Measurements from ENCODE around the gene PPP1R12A.
"Not testable (repeated sequence)": the region's sequence is repeated elsewhere in the genome, so short reads cannot be mapped to it uniquely, and the experiment has no call there.

PPP1R12A gene

DNA sequence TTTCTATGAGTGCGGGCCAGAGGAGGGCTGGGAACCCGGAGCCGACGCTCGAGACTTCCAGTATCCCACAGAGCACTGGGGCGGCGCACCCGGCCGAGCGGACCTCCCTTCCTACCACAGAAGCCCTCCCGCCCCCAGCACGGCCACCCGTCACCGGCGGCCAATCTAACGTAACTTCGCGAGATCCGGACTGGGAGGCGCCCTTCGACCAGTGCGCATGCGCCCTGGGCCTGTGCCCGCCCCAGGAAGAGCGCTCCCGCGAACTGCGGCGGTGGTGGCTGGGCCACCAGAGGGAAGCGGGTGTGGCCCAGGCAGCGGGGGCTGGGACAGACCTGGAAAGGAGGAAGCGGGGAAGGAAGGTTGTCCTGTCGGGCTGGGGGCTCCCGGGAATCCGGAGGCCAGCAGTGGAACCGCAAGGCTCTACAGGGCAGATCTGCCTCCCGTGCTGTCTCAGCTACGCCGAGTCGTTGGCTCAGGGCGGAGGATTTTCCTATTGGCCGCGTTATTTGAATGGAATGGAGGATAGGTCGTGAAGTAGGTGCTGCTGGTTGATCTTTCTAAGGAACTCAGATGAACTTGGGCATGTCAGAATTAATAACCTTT, at the start of gene PPP1R12A:
PPP1R12A (minus strand) TSS at position 77 of the 603 bp plus-strand sequence. CDS start 166 bp downstream, outside the sequence.
- peak; percentile 81 for DNase-seq

DNA sequence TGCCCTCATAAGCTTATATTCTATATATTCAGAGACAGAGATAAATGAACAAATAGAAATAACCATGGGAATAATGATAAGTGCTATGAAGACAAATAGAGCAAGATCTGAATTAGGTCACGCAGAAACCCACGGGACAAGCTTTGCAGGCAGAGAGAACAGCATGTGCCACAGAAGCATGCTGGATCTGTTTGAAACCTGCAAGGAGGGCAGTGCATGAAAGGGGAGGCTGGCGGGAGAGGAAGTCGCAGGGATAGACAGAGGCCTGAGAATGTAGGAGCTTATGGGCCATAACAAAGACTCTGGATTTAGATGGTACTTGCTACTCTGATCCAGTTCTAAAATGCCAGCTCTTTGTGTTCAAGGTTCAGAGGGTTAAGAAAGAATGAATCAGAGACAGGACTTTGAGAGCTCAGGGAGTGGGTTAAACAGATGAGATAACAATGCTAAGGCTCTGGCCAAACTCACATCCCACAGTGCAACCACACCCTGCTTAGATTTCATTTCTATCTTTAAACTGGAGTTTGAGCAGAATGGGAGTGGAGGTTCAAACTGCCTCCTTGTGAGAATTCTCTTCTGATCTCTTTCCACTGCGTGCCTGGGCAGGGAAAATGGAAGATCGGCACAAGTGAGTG, 49.2 kb upstream of the PPP1R12A start:
- DNase-seq = no peak

DNA sequence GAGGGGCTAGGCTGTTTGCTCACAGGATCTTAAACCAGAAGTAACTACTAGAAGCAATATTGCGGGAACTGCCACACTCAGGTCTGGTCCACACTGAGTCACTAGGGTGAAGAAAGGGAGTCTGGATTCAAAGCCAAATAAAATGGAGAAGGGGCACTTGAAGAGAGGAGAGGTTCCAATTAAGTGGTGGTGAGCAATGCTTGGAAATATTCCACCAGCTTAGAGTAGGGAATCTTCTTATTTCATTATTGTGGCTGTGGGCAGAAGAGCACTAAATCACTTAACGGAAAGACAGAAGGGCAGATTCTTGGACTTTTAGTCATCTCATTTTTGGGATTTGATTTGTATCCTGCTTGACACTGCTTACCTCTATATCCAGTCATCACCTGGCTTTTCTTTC, 48.6 kb upstream of the PPP1R12A start:
- DNase-seq = no peak

DNA sequence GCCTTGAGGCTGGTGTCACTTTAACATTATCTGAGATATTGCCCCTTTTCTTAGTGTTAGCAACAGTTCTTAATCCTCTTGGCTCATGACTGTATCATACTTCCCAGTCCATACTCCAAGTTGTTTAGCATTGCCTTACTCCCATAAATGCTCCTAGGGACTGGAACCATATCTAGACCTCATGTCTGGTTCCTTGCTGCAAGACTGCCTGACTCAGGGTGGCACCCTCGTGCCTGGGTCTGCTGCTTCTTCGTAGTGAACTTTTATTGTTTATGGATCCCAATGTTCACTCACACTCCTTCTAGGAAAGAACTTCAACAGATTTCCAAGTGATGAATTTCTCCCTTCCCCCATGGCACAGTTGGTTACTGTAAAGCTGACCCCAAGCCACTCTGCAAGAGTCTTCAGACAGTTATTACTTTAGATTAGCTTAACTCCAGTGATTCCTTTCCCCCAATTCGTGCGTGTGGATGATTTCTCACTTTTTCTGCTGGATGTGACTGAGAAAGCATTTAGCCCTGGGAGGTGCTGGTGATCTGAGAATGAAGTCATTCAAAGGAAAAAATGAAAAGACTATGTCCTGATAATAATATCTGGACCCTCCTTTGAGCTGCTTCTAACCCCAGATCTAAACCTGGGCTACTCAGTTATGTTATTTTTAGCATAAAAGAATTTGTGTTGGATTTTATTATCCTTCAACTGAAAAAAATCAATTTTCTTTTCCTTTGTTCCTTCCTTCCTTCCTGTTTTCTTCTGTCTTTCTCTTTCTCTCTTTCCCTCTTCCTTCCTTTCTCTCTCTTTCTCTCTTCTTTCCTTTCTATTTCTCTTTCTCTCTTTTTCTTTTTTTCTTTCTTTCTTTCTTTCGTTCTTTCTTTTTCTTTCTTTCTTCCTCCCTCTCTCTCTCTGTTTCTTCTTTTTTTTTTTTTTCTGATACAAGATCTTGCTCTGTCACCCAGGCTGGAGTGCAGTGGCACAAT, 47.5 kb upstream of the PPP1R12A start:
- DNase-seq = no peak

DNA sequence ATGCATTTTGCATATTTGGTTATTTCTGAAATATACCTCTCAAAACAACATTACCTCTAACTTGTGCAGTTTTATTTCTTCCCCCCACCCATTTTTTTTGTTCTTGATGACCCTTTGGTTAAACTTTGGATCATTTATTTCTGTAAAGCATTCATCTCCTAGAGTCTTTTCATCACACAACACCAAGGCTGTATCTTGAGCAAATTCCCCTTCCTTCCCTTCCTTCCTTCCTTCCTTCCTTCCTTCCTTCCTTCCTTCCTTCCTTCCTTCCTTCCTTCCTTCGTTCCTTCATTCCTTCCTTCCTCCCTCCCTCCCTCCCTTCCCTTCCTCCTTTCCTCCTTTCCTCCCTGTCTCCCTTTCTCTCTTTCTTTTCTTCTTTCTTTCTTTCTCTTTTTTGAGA, 43.8 kb upstream of the PPP1R12A start:
- DNase-seq = no peak

DNA sequence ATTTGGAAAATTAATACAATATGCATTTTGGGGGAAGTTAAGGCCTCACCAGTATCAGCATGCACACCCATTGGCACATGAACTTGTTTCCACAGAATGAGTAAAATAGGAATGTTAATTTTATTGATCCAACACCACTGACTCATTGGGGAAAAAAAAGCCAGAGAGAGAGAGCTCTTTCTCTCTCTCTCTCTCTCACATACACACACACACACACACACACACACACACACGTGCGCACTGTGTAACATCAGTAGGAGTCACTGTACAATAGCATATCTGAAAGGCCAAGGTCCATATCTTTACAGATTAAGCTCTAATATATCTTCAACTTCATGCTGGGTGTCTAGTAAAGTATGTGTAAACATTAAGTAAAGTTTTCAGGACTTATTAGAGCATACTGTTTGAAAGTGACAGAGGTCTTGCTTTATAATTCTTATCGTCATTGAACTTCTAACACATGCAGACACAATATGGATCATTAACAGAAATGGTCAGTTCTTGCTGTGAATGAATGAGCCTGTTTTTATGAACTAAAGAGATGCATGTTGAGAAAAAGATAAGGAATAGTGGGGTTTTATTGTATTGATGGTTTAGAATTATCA, 43.1 kb upstream of the PPP1R12A start:
- DNase-seq = not testable (repeated sequence)

DNA sequence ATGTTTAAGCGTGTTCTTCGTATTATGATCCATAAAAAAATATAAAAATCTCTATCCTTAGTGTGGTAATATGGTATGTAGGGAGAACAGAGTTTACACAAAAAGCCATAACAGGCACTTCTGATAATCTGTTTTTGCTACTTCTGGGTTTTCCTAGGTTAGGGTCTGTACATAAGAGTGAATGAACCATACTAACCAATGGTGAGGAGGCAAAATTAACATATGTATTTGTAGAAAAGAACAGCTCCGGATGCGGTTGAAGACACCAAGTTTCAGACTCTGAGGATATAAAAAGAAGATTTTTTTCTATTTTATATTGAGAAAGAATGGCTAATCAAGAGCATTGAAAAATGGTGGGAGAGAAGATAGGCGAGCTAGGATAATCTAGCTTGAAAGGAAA, 40.2 kb upstream of the PPP1R12A start:
- DNase-seq = no peak

DNA sequence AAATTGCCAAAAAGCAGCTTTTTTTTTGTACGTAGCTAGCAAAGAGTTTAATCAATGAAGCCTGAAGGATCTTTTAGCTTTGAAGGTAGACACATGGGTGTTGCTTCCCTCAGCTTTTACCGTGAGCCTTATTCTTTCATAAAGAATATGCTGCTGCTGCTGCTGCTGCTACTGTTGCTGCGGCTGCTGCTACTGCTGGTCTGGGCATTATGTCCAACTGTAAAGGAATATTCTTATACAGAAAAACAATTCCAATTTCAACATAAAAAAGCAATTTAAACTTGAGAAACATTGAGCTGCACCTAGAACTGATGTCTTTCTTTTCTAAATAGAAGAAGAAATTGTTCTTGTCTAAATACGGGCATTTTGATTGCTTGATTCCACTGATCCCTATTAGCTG, 38.9 kb upstream of the PPP1R12A start:
- DNase-seq = no peak

DNA sequence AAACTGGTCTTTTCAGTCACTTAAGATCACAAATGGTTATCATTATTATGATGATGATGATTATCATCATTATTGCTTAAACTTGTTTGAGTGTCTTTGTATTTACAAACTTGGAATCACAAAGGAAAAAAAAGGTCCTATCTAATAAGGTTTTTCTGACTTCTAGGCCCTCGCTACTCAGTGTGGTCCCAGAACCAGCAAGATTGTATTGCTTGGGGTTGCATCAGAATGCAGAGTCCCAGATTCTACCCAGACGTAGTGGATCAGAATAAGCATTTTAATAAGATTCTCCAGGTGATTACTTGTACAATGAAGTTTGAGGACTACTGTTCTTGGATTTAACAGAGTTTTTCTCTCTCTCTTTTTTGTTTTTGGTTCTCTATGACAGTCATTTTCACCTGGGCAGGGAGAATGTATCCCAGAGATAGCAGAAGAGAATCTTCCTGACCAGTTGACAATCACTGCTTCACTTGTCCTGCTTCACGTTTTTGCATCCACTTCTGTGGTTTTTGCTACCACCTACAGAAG, 29.3 kb upstream of the PPP1R12A start:
- no peak for DNase-seq

DNA sequence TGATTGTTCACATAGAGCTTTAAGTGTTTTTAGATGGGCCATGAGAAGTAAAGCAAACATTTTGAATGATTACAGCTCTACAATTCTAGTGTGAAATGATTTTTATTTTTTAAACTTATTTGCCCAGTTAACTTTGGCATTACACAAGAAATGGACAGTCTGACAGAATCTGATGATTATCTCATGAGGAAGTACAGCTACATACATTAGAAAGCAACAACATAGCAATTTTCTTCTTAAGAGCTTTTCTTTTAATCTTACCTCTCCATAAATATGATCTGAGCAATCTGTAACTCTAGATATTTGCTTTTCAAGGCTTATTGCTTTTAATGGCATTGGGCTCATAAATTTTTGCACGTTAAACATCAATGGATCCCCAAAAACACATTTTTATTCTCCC, 26.5 kb upstream of the PPP1R12A start:
- no peak for DNase-seq

DNA sequence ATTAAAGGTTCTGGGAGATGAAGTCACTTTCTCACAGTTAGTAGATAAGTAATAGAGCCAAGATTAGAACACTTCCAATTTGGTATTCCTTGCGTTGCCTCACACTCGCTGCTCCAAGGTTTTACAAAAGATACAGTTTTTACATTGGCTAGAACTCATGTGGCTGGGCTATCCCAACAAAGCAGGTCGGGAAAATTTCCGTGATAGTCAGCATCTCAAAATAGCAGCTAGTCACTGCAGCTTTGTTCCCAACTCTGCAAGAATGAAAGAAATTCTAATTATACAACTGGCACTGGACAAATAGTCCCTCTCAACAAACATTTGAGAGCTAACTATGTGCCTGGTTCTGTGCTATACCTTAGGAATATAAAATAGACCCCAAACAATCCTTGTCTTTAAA, 24.6 kb upstream of the PPP1R12A start:
- DNase-seq = no peak

DNA sequence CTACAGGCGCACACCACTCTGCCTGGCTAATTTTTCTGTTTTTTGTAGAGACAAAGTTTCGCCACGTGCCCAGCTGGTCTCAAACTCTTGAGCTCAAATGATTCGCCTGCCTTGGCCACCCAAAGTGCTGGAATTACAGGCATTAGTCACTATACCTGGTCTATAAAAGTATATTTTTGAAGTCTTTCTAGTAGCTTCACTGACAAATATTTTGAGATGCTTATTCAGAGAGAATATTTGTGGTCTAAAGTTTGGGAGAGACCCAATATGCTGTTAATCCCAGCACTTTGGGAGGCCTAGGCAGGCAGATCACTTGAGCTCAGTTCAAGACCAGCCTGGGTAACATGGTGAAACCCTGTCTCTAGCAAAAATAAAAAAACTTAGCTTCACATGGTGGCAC, 22.0 kb upstream of the PPP1R12A start:
- DNase-seq = no peak

DNA sequence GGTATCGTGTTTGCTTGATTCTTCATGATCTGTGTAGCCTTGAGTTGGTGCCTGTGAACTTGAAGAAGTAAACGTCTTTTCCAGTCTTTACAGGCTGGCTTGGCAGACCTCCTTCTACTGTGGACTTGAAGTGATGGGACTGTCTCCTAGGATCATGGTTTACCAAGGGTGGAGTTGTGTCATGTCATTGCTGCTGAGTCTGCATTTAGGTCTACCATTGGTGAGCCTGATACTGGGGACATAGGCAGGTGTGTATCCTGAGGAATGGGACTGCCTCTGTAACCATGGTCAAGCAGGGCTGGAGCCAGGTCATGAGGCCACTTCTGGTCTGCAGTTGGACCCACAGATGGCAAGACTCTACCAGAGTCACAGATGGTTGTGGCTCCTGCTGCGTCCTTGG, 20.7 kb upstream of the PPP1R12A start:
- DNase-seq = no peak

DNA sequence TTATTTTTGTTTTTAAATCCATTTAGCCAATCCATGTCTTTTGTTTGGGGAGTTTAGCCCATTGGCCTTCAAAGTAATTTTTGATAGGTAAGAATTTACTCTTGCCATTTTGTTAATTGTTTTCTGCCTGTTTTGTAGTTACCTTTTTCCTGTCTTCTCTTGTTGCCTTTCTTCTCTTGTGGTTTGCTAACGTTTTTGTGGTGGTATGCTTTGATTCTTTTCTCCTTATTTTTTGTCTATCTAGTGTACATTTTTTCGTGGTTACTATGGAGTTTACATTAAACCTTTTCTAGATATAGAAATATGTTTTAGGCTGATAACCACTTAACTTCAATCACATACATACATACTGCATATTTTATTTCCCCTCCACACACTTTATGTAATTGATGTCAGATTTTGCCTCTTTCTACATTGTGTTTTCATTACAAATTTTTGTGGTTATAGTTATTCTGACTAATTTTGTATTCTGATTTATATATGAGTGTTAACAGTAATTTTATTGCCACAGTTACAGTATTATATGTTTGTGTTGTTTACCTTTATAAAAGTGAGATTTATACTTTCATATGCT, 19.2 kb upstream of the PPP1R12A start:
- DNase-seq = no peak

DNA sequence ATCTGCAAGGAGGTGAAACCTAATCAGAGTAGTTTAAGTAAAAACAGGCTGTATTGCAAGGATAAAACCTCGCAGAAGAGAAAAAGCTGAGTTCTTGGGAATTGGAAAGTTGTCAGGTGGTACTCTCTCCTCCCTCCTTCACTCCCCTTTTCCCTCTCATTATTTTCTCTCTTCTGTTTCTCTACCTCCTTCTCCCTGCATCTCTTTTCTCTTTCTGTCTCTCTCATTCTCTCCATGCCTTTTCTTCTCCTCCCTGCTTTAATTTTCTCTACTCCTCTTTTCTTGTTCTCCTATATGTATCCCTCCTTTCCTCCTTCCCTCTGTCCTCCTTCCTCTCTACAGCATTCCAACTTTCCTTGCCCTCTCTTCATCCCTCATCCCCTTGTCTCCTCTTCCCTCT, 14.2 kb upstream of the PPP1R12A start:
- no peak for DNase-seq

DNA sequence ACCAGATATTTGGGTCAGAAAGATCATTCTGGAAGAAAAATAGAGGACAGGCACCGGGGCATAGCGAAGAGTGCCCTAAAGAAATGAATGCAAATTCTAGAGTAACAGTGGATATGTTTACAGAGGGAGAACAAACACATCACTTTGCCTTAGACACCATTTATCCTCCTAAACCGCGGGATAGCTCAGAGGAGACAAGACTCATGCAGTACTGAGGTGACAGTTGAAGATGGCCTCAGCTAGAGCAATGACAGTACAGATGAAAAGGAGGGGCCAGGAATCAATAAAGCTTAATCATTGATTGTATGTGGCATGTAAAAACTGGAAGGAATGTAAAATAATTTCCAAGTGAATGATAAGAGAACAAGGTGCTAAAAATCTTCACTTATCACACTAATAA, 10.5 kb upstream of the PPP1R12A start:
- no peak for DNase-seq

DNA sequence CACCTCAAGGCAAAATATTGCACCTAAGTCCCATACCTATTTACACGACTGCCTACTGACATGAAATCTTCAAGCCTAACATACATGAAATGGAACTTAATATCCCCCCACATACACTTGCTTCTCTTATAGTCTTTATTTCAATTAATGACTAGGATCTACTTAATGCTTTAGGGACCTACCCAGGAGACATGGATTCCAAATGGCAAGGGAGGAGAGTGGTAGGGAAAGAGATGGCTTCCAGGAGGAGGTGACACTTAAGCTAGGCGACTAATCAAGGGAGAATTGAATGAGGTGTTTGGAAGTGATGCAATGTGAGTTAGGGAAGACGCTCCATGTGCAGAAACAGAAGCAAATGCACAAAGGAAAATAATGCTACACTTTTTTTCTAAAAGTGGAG, 9.7 kb upstream of the PPP1R12A start:
- DNase-seq = no peak

DNA sequence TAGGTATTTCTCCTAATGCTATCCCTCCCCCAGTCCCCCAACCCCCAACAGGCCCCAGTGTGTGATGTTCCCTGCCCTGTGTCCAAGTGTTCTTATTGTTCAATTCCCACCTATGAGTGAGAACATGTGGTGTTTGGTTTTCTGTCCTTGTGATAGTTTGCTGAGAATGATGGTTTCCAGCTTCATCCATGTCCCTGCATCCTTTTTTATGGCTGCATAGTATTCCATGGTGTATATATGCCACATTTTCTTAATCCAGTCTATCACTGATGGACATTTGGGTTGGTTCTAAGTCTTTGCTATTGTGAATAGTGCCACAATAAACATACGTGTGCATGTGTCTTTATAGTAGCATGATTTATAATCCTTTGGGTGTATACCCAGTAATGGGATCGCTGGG, 7.9 kb upstream of the PPP1R12A start:
- not testable (repeated sequence) for DNase-seq

DNA sequence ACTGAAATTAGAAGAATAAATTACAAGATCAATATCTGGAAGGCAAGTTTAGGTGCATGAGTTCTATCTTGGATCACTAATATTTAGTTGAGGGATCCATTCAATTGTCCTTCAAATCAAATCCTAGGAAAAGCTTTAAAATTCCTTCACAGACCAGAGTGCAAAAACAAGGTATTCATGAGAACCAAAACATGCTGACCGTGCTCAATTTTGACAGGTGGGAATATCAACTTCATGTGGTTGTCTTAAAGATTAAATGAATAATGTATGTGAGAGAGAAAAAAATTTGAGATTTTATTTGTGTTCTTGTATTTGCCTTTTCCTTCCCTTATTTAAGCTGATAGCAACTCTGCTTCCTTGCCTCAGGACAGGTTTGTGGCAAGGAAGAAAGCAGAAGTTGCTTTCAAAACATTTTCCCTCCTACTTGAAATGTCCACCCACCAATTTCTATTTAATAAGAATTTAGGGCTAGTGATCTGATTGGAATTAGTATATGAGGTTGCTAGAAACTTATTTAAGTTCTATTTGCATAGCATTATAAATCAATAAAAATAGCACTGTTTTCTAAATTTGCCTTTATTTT, 4.9 kb upstream of the PPP1R12A start:
- no peak for DNase-seq

DNA sequence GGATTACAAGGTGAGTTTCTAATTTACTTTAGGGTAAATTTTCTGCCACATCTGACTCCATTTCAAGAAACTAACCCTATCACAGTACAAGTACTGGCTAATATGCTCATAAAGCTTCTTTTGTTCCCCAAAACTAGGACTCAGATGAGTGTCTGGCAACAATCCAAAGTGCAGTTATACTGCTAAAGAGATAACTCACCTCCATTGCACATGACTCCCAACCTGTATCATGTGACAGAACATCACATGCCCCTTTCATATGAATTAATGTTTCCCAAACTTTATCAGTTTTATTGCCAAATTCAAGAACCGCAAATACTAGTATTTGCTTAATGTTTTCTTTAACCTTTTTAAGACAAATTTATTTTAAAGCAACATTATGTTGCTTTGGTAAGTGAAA, 3.9 kb upstream of the PPP1R12A start:
- no peak for DNase-seq

DNA sequence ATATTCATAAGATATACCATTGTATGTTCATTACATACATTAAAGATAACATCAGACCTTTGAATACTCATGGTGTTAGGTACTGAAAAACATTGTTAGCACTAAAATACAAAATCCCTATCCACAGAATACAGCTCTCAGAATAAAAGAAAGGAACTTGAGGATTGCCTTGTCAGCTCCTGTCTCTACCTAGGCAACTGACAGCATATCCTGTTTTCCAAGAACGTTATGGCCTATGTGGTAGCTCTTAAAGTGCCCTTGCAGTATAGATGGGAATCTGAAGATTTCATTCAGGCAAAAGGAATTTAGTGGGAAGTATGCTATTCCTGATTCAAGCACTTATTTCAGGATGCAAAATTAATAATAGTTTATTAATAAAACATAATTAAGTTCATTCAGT, 1.8 kb upstream of the PPP1R12A start:
- DNase-seq = no peak

DNA sequence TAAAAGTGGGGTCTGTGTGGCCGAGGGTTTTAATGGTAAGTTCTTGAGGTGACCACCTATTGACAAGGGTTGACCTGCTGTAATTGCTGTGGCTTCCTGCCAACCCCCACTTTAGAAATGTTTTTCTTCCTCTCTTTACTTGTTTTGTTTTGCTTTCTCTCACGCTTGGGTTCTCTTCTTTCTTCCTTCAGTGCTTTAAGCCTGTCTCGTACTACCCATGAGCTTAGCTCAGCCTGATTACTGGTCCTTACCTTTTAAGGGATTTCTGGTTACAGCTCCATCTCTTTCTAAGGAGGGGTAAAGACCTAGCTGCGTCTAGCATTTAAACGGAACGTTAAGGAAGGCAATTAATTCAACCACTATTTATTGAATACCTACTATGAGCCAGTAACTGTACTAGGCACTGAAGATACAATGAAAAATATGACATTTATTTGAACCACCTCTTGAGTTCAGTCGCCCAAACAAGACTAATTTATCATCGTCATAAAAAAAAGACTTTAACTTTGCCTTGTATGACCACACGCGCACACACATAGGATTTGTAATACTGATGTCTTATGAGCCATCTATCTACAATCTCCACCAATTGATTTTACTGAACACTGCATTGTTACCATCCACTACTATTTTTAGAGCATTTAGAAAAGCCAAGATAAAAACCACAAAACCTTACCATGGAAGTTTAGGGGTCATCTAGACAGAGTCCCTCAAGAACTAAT, 888 bp upstream of the PPP1R12A start:
- no peak for DNase-seq

Data from NCI-H1436 treated with DMSO at 0.1 percent for 48 hours (cell line).